GM19463 (cell line): ENCODE results near the gene MBNL3.

Source experiments
- ATAC-seq: cut with Tn5 transposase; IDR thresholded peaks from one replicate; pipeline ENCODE4 v1.9.1; 2021; ENCODE audit warnings: mild to moderate bottlenecking, moderate library complexity; ENCODE audit not compliant: unreplicated experiment

The MBNL3 gene

DNA sequence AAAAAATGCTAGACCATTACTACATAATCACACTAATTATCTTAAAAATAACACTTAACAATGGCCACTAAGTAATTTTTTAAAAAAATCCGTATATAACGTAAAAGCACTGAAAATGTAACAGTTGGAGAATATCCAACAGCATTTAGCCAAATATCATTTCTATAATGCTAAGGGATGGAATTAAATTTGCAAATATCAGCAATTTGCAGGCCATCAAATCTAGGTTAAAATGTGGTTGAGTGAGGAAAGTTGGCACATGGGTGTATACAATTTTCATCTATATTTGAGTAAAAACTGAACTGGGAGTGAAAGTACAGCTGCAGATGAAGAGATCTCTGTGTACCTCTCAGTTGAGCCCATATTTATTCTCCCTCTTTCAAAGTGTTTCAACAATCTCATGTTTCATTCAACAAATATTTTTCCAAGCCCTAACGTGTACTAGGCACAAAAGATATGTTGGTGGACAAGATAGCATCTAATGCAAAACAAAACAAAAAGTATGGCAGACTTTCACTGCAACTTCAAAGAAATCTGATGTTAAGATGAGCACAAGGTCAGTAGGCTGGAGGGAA, 63.0 kb downstream of the MBNL3 start:
- no peak for ATAC-seq

GRCh38 chrX:132423323-132423722, 65.5 kb downstream of the MBNL3 start:
- no peak for ATAC-seq

GRCh38 chrX:132415012-132415411, 73.8 kb downstream of the MBNL3 start:
- ATAC-seq = no peak

DNA sequence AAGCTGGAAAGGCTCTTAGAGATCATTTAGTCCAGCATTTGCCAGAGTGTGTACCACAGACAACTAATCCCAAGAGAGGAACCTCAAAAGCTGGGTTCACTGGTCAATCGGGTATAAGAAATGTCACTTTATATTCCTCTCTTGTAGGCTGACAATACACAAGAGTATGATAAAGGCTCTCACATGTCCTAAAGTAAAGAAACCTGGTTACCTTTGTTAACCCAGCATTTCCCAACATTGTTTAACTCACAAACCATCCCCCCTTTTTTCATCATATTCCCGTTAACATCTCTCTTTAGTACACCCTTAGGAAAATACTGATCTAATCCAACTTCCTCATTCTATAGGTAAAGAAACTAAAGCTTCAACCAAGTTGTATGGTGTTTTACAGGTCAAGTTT, 74.4 kb downstream of the MBNL3 start:
- no peak for ATAC-seq

DNA sequence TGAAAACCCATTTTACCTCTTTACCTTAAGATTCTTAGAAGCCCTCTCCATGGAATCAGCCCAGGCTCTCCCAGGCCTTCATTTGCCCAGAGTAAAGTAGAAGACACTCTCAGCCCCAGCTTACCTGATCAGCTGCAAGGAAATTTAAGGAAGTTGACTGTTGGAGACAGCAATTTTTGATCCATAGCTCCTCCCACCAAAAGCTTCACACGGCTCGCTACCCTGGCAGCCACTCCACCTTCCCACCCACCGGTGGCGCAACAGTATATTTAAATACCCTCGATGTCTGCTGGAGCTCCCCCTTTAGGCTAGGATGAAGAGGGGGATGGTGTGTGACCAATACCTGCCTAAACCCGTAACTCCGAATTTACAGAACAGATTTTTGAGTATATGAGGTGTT, 75.4 kb downstream of the MBNL3 start:
- no peak for ATAC-seq

GRCh38 chrX:132412208-132412607, 76.6 kb downstream of the MBNL3 start:
- no peak for ATAC-seq

GRCh38 chrX:132411310-132411977, 77.4 kb downstream of the MBNL3 start:
- no peak for ATAC-seq

DNA sequence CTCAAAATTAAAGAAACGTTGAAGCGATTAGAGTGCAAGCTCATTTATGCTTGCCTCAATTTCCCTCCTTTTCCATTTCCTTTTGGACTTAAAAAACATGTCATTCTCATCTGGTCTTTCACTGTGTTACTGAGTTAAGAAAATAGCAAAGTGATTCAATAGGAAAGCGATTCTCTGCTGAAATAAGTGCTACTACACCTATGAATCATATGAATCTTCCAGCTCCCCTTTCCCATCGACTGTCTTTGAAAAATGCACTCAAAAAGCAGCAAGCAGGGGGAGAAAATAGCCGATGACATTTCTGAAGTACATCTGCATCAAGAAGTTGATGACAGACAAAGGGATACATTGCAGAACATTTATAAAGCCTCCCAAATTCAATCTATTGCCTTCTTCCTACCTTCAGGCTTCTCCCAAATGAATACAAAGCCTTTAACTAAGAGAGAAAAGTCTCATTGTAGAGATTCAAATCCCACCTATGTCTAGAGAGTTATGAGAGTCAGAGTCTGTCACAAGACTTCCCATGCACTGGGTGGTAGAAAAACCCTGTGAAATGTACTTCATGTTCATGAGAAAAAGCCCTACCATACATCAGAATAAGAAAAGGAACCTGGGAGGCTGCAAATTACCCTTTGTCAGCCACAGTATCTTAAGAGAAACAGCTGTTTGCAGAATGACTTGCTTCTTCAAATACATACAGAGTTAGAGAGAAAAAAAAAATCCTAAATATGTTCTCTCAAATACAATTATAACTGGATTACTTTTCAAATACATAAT, 78.9 kb downstream of the MBNL3 start:
- no peak for ATAC-seq

DNA sequence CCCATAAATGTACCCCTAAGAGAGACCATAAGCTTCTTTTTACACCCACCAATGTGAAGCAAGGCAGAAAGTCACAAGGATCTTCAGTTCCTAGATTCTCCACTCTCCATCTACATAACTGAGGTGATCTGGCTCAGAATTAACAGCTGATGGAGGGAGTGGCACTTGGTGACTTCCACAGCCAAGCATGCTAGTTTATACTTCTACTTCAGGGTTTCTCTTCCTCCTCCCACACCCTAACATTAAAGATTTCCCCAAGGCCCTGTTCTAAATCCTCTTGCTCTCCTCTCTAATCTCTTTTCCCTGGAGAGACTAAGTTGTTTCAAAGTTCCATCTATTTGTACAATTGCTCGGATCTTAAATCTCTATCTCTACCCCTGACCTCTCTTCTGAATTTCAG, 81.1 kb downstream of the MBNL3 start:
- ATAC-seq = no peak

DNA sequence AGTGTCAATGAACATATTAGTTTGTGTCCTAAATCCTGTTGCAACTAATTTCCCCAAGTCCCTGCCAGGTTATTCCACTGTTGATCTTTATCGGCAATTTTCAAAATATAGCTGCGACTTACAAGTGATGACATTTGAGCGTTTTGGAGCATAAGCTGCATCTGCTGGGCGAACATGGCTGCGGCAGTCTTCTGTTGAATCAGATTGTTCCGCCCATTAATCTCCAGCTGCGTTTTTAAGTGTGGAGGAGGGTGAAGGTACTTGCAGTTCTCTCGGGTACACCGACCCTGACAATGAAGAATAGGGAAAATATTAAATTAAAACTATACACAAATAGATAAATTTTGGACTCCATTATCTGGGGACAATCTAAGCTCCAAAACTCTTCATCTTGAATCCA, 82.7 kb downstream of the MBNL3 start:
- no peak for ATAC-seq

DNA sequence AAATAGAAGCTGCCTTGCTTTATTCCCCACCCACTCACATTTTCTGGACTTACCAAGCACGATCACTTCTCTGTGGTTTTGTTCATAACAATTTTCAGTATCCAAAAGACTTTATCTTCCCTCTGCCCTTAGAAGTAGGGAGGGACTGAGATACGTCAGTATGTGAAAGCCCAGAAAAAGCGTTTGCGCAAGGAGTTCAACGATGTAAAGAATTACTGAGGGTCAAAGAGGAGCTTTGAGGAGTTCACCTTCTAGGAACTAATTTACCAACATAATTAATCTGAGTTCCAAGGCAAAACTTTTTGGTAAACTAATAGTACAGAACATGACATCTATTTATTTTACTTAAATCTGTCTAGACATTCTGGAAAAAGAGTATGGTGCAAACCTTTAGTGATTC, 84.6 kb downstream of the MBNL3 start:
- no peak for ATAC-seq

GRCh38 chrX:132401935-132402334, 86.9 kb downstream of the MBNL3 start:
- no peak for ATAC-seq

GRCh38 chrX:132400706-132401105, 88.1 kb downstream of the MBNL3 start:
- no peak for ATAC-seq

DNA sequence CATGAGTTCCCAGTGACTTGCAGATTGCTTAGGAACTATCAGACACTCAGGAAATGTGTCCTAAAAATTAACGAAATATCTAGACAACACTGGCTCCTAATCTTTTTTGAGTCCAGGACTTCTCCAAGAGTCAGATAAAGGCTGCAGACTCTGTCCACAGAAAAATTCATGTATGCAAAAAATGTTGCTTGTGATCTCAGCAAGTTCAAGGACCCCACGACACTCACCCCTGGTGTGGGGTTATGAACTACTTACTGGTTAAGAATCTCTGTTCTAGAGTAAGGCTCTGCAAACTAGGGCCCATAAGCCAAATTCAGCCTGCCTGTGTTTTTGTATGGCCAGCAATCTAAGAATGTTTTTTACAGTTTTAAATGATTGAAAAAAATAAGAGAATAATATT, 93.2 kb downstream of the MBNL3 start:
- ATAC-seq = no peak

DNA sequence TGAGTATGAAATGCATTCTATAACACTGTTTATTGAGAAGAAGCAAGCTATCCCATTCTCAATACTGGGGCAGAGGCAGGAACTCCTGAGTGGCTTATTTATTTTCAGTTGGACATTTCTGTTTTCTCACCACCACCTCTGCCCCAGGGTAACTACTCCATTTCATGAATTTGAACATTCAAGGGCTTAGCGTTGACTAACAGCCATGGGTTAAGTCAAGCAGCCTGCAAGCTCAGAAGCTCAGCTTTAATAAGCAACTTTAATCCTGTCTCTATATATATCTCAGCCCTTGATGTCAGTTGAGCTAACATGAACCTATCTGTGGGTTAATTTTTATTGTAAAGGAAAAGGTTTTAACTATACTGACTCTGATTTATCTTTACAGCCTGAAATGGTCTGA, 93.8 kb downstream of the MBNL3 start:
- no peak for ATAC-seq

- no peak for ATAC-seq
Observed at GRCh38 chrX:132394591-132394990, 94.2 kb downstream of the MBNL3 start.

- no peak for ATAC-seq
Observed at GRCh38 chrX:132393992-132394391, 94.8 kb downstream of the MBNL3 start.

GRCh38 chrX:132393485-132393884, 95.4 kb downstream of the MBNL3 start:
- ATAC-seq = no peak

- no peak for ATAC-seq
Observed at GRCh38 chrX:132393085-132393484, 95.8 kb downstream of the MBNL3 start.

GRCh38 chrX:132390792-132391191, 98.0 kb downstream of the MBNL3 start:
- ATAC-seq = no peak

- no peak for ATAC-seq
Observed at GRCh38 chrX:132389480-132389879, 99.4 kb downstream of the MBNL3 start.

DNA sequence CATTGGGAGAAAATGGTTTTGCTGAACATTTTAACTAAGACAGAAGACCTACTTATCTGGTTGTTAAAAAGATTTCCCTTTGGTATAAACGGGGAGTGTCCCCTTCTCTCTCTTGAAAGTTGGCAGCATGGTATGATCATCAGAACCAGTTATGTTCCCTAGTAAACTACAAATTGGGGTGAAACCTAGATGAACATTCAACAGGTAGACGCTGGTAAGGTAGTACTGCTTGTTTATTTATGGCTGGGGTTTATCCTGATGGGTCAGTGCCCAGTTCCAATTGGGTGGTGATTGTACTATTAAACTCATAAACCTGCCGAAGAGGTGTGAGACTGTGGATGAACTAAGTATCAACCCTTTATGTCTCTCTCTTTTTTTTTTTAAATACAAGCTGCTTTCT, 100.5 kb downstream of the MBNL3 start:
- ATAC-seq = no peak
